Mesendoderm (in vitro differentiated cells): ENCODE results near the gene AFAP1L1.
"Not testable (repeated sequence)": the region's sequence is repeated elsewhere in the genome, so short reads cannot be mapped to it uniquely, and the experiment has no call there.

Experiments used
- DNase-seq: peaks from one replicate; pipeline ENCODE4 v3.0.0; 2013
- H2AK5ac ChIP-seq: 2 replicates; pipeline ENCODE4 v1.6.1; 2013; ENCODE audit warnings: low read length, inconsistent platforms
- H2BK120ac ChIP-seq: 2 replicates; pipeline ENCODE4 v1.6.1; 2013; ENCODE audit warnings: low read depth, mild to moderate bottlenecking, low read length, moderate library complexity, mixed read lengths
- H2BK15ac ChIP-seq: replicated peaks from 2 replicates; pipeline ENCODE4 v1.6.1; 2013; ENCODE audit warnings: low read depth, mild to moderate bottlenecking, moderate library complexity
- H2BK5ac ChIP-seq: 2 replicates; pipeline ENCODE4 v1.6.1; 2013; ENCODE audit warnings: low read length, inconsistent platforms
- H3K18ac ChIP-seq: 2 replicates; pipeline ENCODE4 v1.6.1; 2013; ENCODE audit warnings: mild to moderate bottlenecking, low read length, mixed read lengths
- H3K23ac ChIP-seq: one replicate; pipeline ENCODE4 v1.6.1; 2013; ENCODE audit warnings: low read length
- H3K27ac ChIP-seq: 2 replicates; pipeline ENCODE4 v1.5.1; 2013; ENCODE audit warnings: low read depth, mild to moderate bottlenecking, inconsistent platforms, low read length, moderate library complexity
- H3K27me3 ChIP-seq: 2 replicates; pipeline ENCODE4 v1.6.1; 2013; ENCODE audit warnings: low read length, control low read depth, mild to moderate bottlenecking, inconsistent platforms; ENCODE audit not compliant: insufficient read depth, poor library complexity
- H3K36me3 ChIP-seq: 2 replicates; pipeline ENCODE4 v1.6.1; 2013; ENCODE audit warnings: low read length, inconsistent platforms; ENCODE audit not compliant: control insufficient read depth, insufficient read depth
- H3K4ac ChIP-seq: one replicate; pipeline ENCODE4 v1.6.1; 2013; ENCODE audit warnings: low read depth, mild to moderate bottlenecking, low read length, moderate library complexity
- H3K4me1 ChIP-seq: 2 replicates; pipeline ENCODE4 v1.6.1; 2013; ENCODE audit warnings: low read depth, low read length, inconsistent platforms; ENCODE audit not compliant: control insufficient read depth
- H3K4me2 ChIP-seq: 2 replicates; pipeline ENCODE4 v1.6.1; 2013; ENCODE audit warnings: low read length
- H3K4me3 ChIP-seq: 2 replicates; pipeline ENCODE4 v1.5.1; 2013; ENCODE audit warnings: mild to moderate bottlenecking, low read length
- H3K56ac ChIP-seq: one replicate; pipeline ENCODE4 v1.6.1; 2013; ENCODE audit warnings: low read length
- H3K79me1 ChIP-seq: 2 replicates; pipeline ENCODE4 v1.6.1; 2013; ENCODE audit warnings: low read length, inconsistent platforms
- H3K79me2 ChIP-seq: 2 replicates; pipeline ENCODE4 v1.6.1; 2013; ENCODE audit warnings: mild to moderate bottlenecking, low read length; ENCODE audit not compliant: control insufficient read depth, insufficient read depth
- H3K9ac ChIP-seq: 2 replicates; pipeline ENCODE4 v1.6.1; 2013; ENCODE audit warnings: low read length, inconsistent platforms
- H4K5ac ChIP-seq: one replicate; pipeline ENCODE4 v1.6.1; 2013; ENCODE audit warnings: low read length
- H4K8ac ChIP-seq: one replicate; pipeline ENCODE4 v1.6.1; 2013; ENCODE audit warnings: low read depth, mild to moderate bottlenecking, control low read depth, low read length, moderate library complexity
- WGBS: extraction: QIAGEN DNeasy Blood & Tissue Kit; methylation state at CpG from one replicate; pipeline ENCODE4 v1.1.7; 2013; ENCODE audit warnings: low lambda C conversion rate, missing lambda C conversion rate; ENCODE audit not compliant: insufficient coverage; ENCODE audit errors: extremely low coverage; 5-methylcytosine and 5-hydroxymethylcytosine counted together

The AFAP1L1 gene

DNA sequence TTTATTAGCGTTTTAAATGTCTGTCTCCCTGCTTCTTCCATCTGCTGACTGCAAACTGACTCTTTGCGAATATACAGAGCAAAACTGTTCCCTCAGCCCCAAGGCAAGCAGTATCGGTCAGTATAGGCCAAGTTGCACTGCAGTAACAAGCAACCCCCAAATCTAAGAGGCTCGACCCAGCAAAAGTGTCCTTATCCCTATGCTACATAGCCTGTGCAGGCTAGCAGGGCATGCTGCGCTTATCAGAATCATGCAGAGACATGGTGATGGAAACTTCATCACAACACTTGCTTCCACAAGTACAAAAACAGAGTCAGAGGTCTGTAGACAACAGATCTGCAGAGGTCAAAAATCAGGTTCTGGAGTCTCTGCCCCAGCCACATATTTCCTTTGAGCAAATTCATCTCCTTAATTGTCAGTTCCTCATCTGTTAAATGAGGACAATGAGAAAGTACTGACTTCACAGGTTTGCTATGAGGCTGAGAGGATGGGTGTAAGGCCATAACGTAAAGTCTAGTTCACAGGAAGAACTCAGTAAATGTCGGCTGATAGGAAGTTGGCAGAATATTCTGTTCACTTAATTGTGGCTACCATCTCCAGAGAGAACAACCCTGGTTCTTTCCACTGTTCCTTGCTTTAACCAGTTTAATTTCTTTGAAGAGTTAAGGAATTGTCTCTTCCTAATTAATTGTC is 117.0 kb downstream of the AFAP1L1 start:
- Histone ChIP-seq H3K4me3 (no peak overlapping the region), H2BK15ac (no peak overlapping the region), H3K4me1 (peaks cover 6% of the 10 kb centered on the region), H2AK5ac (no peak overlapping the region), H2BK120ac (no peak overlapping the region), H4K8ac (no peak overlapping the region), H3K18ac (no peak overlapping the region), H3K79me2 (no peaks in the 10 kb centered on the region), H3K27ac (no peak overlapping the region), H2BK5ac (no peak overlapping the region), H3K9ac (no peak overlapping the region), H3K23ac (no peak overlapping the region), H3K36me3 (no peaks in the 10 kb centered on the region), H3K27me3 (no peaks in the 10 kb centered on the region), H3K79me1 (no peaks in the 10 kb centered on the region), H3K4ac (no peak overlapping the region), H3K56ac (no peak overlapping the region), H4K5ac (no peak overlapping the region), H3K4me2 (no peak overlapping the region)
- WGBS: no CpG with 5 or more reads among the region's 7 CpGs
- DNase-seq: no peak

DNA sequence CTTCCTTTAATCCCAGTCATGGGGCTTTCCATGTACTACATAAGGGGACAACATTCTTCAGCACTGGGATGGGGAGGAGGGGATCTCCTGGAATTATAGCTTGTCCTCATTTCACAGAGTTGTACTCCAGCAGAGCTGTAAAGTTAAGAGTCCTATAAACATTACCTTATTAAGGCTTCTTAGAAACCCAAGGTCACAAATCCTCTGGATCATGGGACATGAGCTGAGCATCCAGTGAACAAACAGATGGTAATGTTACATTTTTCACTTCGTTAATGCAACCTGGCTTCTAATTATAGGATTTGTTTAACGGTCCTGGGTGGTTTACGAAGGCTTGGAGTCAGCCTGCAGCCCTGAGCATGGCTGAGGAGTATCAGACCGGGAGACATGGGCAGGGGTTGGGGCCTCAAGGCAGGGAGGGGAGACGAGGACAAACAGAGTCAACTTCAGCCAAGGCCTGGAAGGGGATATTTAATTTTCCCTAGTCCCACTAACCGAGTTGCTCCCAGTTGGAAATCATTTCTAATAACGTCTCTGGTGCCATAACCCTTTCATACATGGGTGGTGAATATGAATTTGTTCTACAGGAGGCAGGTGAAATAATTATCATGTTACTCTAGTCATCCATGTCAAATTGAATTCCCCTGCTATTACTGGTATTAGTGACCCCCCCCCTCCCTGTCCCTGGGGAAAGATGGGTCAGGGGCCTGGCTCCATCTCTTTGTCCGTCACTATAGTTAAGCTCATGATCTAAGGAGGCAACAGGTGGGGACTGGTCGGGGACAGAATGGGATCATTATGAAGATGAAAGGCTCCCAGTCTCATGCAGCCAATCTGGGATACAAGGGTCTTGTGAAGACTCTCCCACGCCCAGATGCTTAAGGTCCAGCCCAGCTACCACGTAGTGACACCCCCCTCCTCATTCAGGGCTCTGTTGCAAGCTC is 118.2 kb downstream of the AFAP1L1 start:
- DNase-seq: no peak
- H3K27ac ChIP-seq: no peak overlapping the region
- no peak overlapping the region for H2AK5ac ChIP-seq
- no peak overlapping the region for H3K4ac ChIP-seq
- H2BK15ac ChIP-seq: no peak overlapping the region
- no peaks in the 10 kb centered on the region for H3K27me3 ChIP-seq
- H3K36me3 ChIP-seq: no peaks in the 10 kb centered on the region
- H2BK5ac ChIP-seq: no peak overlapping the region
- no peak overlapping the region for H4K8ac ChIP-seq
- H3K79me2 ChIP-seq: no peaks in the 10 kb centered on the region
- H4K5ac ChIP-seq: no peak overlapping the region
- no peak overlapping the region for H3K9ac ChIP-seq
- no peak overlapping the region for H3K23ac ChIP-seq
- H3K79me1 ChIP-seq: no peaks in the 10 kb centered on the region
- H3K18ac ChIP-seq: no peak overlapping the region
- peaks cover 6% of the 10 kb centered on the region for H3K4me1 ChIP-seq
- no peak overlapping the region for H2BK120ac ChIP-seq
- WGBS: no CpG with 5 or more reads among the region's 11 CpGs
- no peak overlapping the region for H3K4me3 ChIP-seq
- H3K4me2 ChIP-seq: no peak overlapping the region
- no peak overlapping the region for H3K56ac ChIP-seq

DNA sequence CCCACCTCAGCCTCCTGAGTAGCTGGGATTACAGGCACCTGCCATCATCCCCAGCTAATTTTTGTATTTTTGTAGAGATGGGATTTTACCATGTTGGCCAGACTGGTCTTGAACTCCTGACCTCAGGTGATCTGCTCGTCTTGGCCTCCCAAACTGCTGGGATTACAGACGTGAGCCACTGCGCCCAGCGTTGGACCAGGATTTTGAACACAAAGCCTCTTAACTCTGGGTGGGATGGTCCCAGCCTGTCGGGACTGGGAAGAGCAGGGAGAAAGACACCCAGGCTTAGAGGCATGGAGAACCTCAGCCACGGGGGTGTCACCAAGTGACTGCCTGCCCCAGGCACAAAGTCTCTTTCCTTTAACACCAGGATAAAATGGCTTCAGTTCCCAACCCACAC is 119.4 kb downstream of the AFAP1L1 start:
- H2AK5ac ChIP-seq, H2BK5ac ChIP-seq, DNase-seq, H3K56ac ChIP-seq, H3K4me2 ChIP-seq, H3K79me1 ChIP-seq, H2BK15ac ChIP-seq, H4K5ac ChIP-seq, H3K9ac ChIP-seq, H3K18ac ChIP-seq, H4K8ac ChIP-seq, H3K4ac ChIP-seq, H3K23ac ChIP-seq, H3K4me1 ChIP-seq, H3K79me2 ChIP-seq, H3K36me3 ChIP-seq, H3K27me3 ChIP-seq, H3K4me3 ChIP-seq, H3K27ac ChIP-seq, H2BK120ac ChIP-seq: not testable (repeated sequence)
- WGBS: no CpG with 5 or more reads among the region's 6 CpGs
